ENCODE measurements around the gene ZBTB34. TPM values are rescaled to one million over a fixed set of nuclear protein-coding genes. Genes with fewer than 3 reads are reported as not detected.

ZBTB34 gene
- total RNA-seq, 1 experiment from 2014 or later = 15.8 TPM

- no peaks in the 10 kb centered on the region for H3K79me2 ChIP-seq (ENCODE audit: insufficient read depth, low read length)
- H3K18ac ChIP-seq (ENCODE audit: insufficient read length, low read depth, low read length) = no peak overlapping the region
- no peak overlapping the region for H3K9ac ChIP-seq (ENCODE audit: extremely low read depth, insufficient read length, low read length)
- H2BK12ac ChIP-seq (ENCODE audit: insufficient read length, low read depth, low read length) = no peak overlapping the region
- H3K14ac ChIP-seq (ENCODE audit: insufficient read depth, low read length) = no peak overlapping the region
- no peak overlapping the region for H2AK5ac ChIP-seq (ENCODE audit: insufficient read length, low read length)
- Mint-ChIP-seq H3K27ac (peak overlapping the region in 1 of 3 experiments; percentile 55; a peak in 1 of 7 replicates), H3K4me1 (no peaks in the 10 kb centered on the region; a peak in 1 of 4 replicates), H3K36me3 (ENCODE audit: insufficient read depth in 1 of 3, low read depth in 3 of 3) (peaks cover under 1 to 19% (median 18%) of the 10 kb centered on the region in 3 experiments; a peak in 6 of 7 replicates), H3K9me3 (no peaks in the 10 kb centered on the region), H3K4me3 (no peak overlapping the region), H3K27me3 (ENCODE audit: low read depth) (no peaks in the 10 kb centered on the region)
- H3K27ac ChIP-seq (ENCODE audit: insufficient read length, low read depth, low read length) = no peak overlapping the region
- H3K4me2 ChIP-seq (ENCODE audit: insufficient read depth, insufficient read length, low read length) = no peak overlapping the region
- H3K23me2 ChIP-seq (ENCODE audit: insufficient read length, low read depth, low read length, poor library complexity, severe bottlenecking) = no peaks in the 10 kb centered on the region
- H3K9me3 ChIP-seq (ENCODE audit: control insufficient read depth, low read depth, low read length) = no peaks in the 10 kb centered on the region
- no peak overlapping the region for H3T11ph ChIP-seq (ENCODE audit: low read length)
- H4K8ac ChIP-seq (replicated peaks; ENCODE audit: insufficient read length, low read depth, low read length) = no peak overlapping the region
- H3K27me3 ChIP-seq (ENCODE audit: insufficient read depth, low read length) = no peaks in the 10 kb centered on the region
- no peak overlapping the region for H3K56ac ChIP-seq (ENCODE audit: insufficient read length, low read depth, low read length)
- H3K4me1 ChIP-seq (ENCODE audit: insufficient read depth, low read length) = no peaks in the 10 kb centered on the region
- no peak overlapping the region for H2BK5ac ChIP-seq (ENCODE audit: insufficient read length, low read length)
- WGBS (ENCODE audit: extremely low coverage, insufficient read length, low lambda C conversion rate) = no CpG with 5 or more reads among the region's 12 CpGs
- no peak overlapping the region for H4K5ac ChIP-seq (ENCODE audit: insufficient read length, low read depth, low read length)
- no peak overlapping the region for H3K4ac ChIP-seq (ENCODE audit: low read depth, low read length)
- no peak for TF ChIP-seq CTCF (conservative IDR thresholded peaks at IDR 0.05)
- no peak overlapping the region for H2BK20ac ChIP-seq (ENCODE audit: low read depth, low read length, poor library complexity, severe bottlenecking)
- no peaks in the 10 kb centered on the region for H4K20me1 ChIP-seq (ENCODE audit: control insufficient read depth, insufficient read depth, insufficient read length)
- H2BK15ac ChIP-seq (ENCODE audit: low read depth, low read length) = no peak overlapping the region
- no peak for DNase-seq
- no peak overlapping the region for H3K23ac ChIP-seq (ENCODE audit: insufficient read length, low read depth, low read length)
- no peak overlapping the region for H4K91ac ChIP-seq (ENCODE audit: insufficient read length, low read depth, low read length)
- no peak overlapping the region for H2BK120ac ChIP-seq (ENCODE audit: low read depth, low read length, poor library complexity, severe bottlenecking)
- no peak overlapping the region for H2AFZ ChIP-seq (ENCODE audit: low read length)
- H3K79me1 ChIP-seq (ENCODE audit: insufficient read depth, low read depth, low read length, poor library complexity, severe bottlenecking) = no peaks in the 10 kb centered on the region
Measured at GRCh38 chr9:126838895-126839294, 21.5 kb upstream of the ZBTB34 start.
